GM23248 (cell line): Measurements from ENCODE around the gene EFNA2.

ENCODE experiments used
- EZH2 ChIP-seq: fragments of 200-600 bp; sonication (generic); IDR thresholded peaks from 2 replicates; pipeline ENCODE4 v1.6.1; 2018; ENCODE audit warnings: antibody characterized with exemption, mild to moderate bottlenecking; ENCODE audit not compliant: insufficient read depth, poor library complexity, severe bottlenecking
- EZH2phosphoT487 ChIP-seq: fragments of 200-600 bp; sonication (generic); IDR thresholded peaks from 2 replicates; pipeline ENCODE4 v1.6.1; 2018; ENCODE audit warnings: antibody characterized with exemption, moderate library complexity, mild to moderate bottlenecking, low read depth; ENCODE audit not compliant: insufficient read depth

DNA sequence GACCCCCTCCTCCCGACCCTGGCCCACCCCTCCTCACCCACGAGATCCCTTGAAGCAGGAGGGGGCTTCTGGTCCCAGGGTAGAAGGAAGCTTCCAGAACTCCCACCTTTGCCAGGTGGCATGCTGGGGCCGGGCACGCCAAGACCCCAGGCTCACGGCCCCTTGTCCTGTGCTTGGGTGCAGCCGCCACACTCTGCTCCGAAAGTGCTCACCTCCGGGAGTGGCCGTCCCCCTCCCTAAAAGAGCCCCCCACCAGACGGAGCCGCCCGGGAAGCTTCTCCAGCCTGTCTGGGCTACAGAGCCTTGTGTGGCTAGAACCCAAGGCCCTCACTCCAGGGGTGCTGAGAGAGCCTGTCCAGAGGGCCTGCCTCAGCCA lies 1.8 kb upstream of the EFNA2 start:
- no peak for TF ChIP-seq EZH2
- no peak for TF ChIP-seq EZH2phosphoT487
